Epithelial cell of proximal tubule (primary cell): ENCODE data around the gene ARFGEF2. TPM values are rescaled to one million over a fixed set of nuclear protein-coding genes. Genes with fewer than 3 reads are reported as not detected.
"Not testable (repeated sequence)": the region's sequence is repeated elsewhere in the genome, so short reads cannot be mapped to it uniquely, and the experiment has no call there.

Experiments used
- DNase-seq: peaks from one replicate; pipeline ENCODE4 v3.0.0-alpha.2; 2011; ENCODE audit warnings: low read depth
- H3K4me3 ChIP-seq: 2 replicates; pipeline ENCODE4 v1.5.1; 2011; ENCODE audit warnings: low read depth, mild to moderate bottlenecking, low read length
- CTCF ChIP-seq: conservative IDR thresholded peaks from 2 replicates; pipeline ENCODE4 v1.5.1; 2012; ENCODE audit warnings: low read depth, mild to moderate bottlenecking, low read length
- total RNA-seq: library from RNA; depleted of rRNA; stranded (reverse); fragments of >200 nt; gene quantifications from 2 replicates; pipeline ENCODE4 v1.2.3, GENCODE V29; 2015

ARFGEF2 gene
- total RNA-seq, 1 donor from 2014 or later = 20.5 TPM

- no peak overlapping the region for H3K4me3 ChIP-seq
- no peak for TF ChIP-seq CTCF
- DNase-seq = no peak
Measured at GRCh38 chr20:48932375-48932941, 10.9 kb downstream of the ARFGEF2 start.

DNA sequence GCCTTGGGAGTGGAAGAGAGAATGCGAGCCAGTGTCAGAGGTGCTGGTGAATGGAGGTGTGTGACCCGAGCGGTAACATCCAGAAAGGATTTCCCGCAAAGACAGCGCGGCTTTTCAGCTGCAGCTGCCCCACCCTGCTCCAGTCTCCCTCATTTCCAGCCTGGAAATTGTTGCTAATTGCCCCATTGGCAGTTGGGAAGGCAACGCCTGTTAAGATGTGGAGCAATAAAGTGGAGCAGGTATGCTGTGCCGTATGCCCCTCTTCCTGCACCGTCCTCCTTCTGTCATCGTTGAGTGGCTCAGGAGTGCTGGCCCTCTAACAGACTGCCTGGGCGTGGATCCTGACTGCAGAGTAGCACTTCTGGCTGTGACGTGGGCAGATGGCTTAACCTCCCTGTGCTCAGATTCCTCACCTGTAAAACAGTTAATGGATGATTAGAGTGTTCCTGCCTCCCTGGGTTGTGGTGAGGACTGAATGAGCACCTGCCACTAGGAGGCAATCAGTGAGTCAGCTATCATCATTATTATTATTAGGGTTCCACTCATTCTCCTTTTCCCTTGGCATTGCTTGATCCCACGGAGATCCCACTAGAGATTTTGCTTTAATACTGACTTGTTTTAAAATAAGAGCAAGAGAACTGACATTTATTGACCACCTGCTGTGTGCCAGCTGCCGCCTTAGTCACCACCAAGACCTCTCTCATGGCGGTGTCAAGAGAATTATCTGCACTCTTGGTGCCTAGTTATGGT, 11.7 kb downstream of the ARFGEF2 start:
- no peak overlapping the region for H3K4me3 ChIP-seq
- peak; percentile 28 for TF ChIP-seq CTCF
- no peak for DNase-seq

DNA sequence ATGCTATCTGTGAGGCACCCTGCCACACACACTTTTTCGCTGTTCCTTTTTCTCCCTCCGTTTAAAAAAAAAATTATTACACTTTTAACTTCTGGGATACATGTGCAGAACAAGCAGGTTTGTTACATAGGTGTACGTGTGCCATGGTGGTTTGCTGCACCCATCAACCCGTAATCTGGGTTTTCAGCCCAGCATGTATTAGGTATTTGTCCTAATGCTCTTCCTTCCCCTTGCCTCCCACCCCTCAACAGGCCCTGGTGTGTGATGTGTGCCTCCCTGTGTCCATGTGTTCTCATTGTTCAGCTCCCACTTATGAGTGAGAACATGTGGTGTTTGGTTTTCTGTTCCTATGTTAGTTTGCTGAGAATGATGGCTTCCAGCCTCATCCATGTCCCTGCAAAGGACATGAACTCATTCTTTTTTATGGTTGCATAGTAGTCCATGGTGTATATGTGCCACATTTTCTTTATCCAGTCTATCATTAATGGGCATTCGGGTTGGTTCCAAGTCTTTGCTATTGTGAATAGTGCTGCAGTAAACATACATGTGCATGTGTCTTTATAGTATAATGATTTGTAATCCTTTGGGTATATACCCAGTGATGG, 12.9 kb downstream of the ARFGEF2 start:
- DNase-seq = not testable (repeated sequence)

DNA sequence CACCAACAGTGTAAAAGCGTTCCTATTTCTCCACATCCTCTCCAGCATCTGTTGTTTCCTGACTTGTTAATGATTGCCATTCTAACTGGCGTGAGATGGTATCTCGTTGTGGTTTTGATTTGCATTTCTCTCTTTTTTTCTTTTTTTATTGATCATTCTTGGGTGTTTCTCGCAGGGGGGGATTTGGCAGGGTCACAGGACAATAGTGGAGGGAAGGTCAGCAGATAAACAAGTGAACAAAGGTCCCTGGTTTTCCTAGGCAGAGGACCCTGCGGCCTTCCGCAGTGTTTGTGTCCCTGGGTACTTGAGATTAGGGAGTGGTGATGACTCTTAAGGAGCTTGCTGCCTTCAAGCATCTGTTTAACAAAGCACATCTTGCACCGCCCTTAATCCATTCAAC, 13.5 kb downstream of the ARFGEF2 start:
- not testable (repeated sequence) for DNase-seq, H3K4me3 ChIP-seq

More for the DNA sequence above, 12.9 kb downstream of the ARFGEF2 start:
- not testable (repeated sequence) for H3K4me3 ChIP-seq

- not testable (repeated sequence) for H3K4me3 ChIP-seq, DNase-seq
Measured at GRCh38 chr20:48936178-48936577, 14.7 kb downstream of the ARFGEF2 start.

GRCh38 chr20:48937674-48938073, 16.2 kb downstream of the ARFGEF2 start:
- DNase-seq = no peak
- TF ChIP-seq CTCF = no peak
- no peak overlapping the region for H3K4me3 ChIP-seq

DNA sequence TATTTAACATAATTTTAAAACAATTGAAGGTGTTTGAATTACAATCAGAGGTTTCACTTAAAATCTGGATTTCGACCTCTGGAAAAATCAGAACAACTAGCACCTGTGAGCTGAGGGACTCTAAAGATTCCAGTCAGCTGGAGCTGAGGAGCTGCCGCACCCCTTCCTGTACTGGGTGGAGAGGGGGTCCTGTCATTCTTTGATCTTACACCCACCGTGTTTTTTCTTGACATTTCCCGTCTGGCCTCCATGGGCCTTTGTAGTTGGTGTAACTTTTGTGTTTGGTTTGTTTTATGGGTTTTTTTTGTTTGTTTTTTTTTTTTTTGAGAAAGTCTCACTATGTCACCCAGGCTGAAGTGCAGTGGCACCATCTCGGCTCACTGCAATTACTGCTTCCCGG, 17.2 kb downstream of the ARFGEF2 start:
- no peak overlapping the region for H3K4me3 ChIP-seq
- no peak for TF ChIP-seq CTCF
- DNase-seq = no peak

DNA sequence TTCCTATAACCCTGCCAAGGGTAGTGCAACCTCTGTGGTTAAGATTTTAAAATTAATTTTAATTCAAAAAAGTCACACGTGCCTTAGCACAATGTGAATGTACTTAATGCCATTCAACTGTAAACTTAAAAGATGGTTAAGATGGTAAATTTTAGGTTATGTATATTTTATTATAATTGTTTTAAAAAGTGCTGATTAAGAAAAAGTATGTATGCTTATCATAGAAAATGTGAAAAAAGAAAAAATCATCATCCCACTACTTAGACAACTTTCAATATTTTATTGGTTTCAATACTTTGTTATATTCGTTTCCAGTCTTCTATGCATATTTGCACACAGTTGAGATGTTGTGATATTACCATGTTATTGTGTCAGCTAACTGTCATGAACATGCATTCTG, 18.7 kb downstream of the ARFGEF2 start:
- TF ChIP-seq CTCF = no peak
- no peak overlapping the region for H3K4me3 ChIP-seq

More for the DNA sequence above, 18.7 kb downstream of the ARFGEF2 start:
- no peak for DNase-seq
